HepG2 (cell line): Measurements from ENCODE around the gene BPIFB2. TPM values are rescaled to one million over a fixed set of nuclear protein-coding genes. Genes with fewer than 3 reads are reported as not detected.

Experiments
- FOXC1 ChIP-seq: sonication (generic); formaldehyde crosslinking; IDR thresholded peaks from 2 replicates; pipeline ENCODE4 v1.8.0; 2022; ENCODE audit warnings: mild to moderate bottlenecking, missing genetic modification reagents, borderline replicate concordance
- HOXA7 ChIP-seq: sonication (generic); formaldehyde crosslinking; IDR thresholded peaks from 2 replicates; pipeline ENCODE4 v1.8.1; 2022; ENCODE audit warnings: mild to moderate bottlenecking, missing genetic modification reagents, moderate library complexity
- NFKBIZ ChIP-seq: IDR thresholded peaks from 2 replicates; pipeline ENCODE4 v1.6.1; 2018; ENCODE audit warnings: missing genetic modification reagents, missing compliant biosample characterization
- NR2F1 ChIP-seq, 2 experiments: fragments of 450-650 bp in 1 of 2; formaldehyde crosslinking in 1 of 2; IDR thresholded peaks; 2 replicates each; pipeline versions ENCODE4 v1.5.0 to v1.6.1; 2016 to 2020; ENCODE audit warnings: mild to moderate bottlenecking in 1 of 2, missing compliant biosample characterization in 1 of 2, missing genetic modification reagents in 1 of 2, moderate library complexity in 1 of 2
- TBX2 ChIP-seq: sonication (generic); formaldehyde crosslinking; IDR thresholded peaks from 2 replicates; pipeline ENCODE4 v1.5.0; 2020; ENCODE audit warnings: missing genetic modification reagents, mild to moderate bottlenecking, borderline replicate concordance
- ZNF251 ChIP-seq: sonication (generic); formaldehyde crosslinking; IDR thresholded peaks from 2 replicates; pipeline ENCODE4 v1.9.0; 2021; ENCODE audit warnings: mild to moderate bottlenecking, missing genetic modification reagents
- ZNF383 ChIP-seq: sonication (generic); formaldehyde crosslinking; IDR thresholded peaks from 2 replicates; pipeline ENCODE4 v1.4.0; 2020; ENCODE audit warnings: missing genetic modification reagents, mild to moderate bottlenecking, borderline replicate concordance
- ZNF577 ChIP-seq: sonication (generic); formaldehyde crosslinking; IDR thresholded peaks from 2 replicates; pipeline ENCODE4 v1.4.0; 2020; ENCODE audit warnings: mild to moderate bottlenecking, low read depth, missing genetic modification reagents, borderline replicate concordance
- ZNF615 ChIP-seq: sonication (generic); formaldehyde crosslinking; IDR thresholded peaks from 2 replicates; pipeline ENCODE4 v1.5.0; 2020; ENCODE audit warnings: mild to moderate bottlenecking, missing genetic modification reagents, borderline replicate concordance
- ZNF790 ChIP-seq: sonication (generic); formaldehyde crosslinking; IDR thresholded peaks from 2 replicates; pipeline ENCODE4 v1.8.0; 2022; ENCODE audit warnings: missing genetic modification reagents, mild to moderate bottlenecking, borderline replicate concordance
- ZNF839 ChIP-seq: sonication (generic); formaldehyde crosslinking; IDR thresholded peaks from 2 replicates; pipeline ENCODE4 v1.4.0; 2020; ENCODE audit warnings: missing genetic modification reagents, mild to moderate bottlenecking, borderline replicate concordance
- polyA plus RNA-seq, 8 experiments: library from polyadenylated mRNA; depleted of rRNA in 3 of 8; stranded (reverse) in 7 of 8; unstranded in 1 of 8; fragments of >200 nt; fragmentation: Illumina TruSeq in 4 of 8; extraction: Trizol in 4 of 8; gene quantifications; 2 replicates each; pipeline versions ENCODE4 v1.2.1 to v1.2.3, GENCODE V29; 2011 to 2016; ENCODE audit warnings: low read depth in 4 of 8, missing spikeins in 1 of 8, mixed read lengths in 1 of 8; ENCODE audit not compliant: insufficient read depth in 1 of 8
- total RNA-seq, 5 experiments: library from RNA; depleted of rRNA; stranded (reverse); fragments of >200 nt; fragmentation: Illumina TruSeq; extraction: Trizol; gene quantifications; 2 replicates each; pipeline ENCODE4 v1.2.3, GENCODE V29; 2016; ENCODE audit warnings: low read depth in 1 of 5
- TF ChIP-seq, protein P1 (sequence below): sonication (generic); formaldehyde crosslinking; IDR thresholded peaks from 2 replicates; pipeline ENCODE4 v1.5.1; 2020; ENCODE audit warnings: mild to moderate bottlenecking, missing genetic modification reagents, borderline replicate concordance
- TF ChIP-seq, protein P2 (sequence below): sonication (generic); formaldehyde crosslinking; IDR thresholded peaks from 2 replicates; pipeline ENCODE4 v1.5.0; 2020; ENCODE audit warnings: mild to moderate bottlenecking, missing genetic modification reagents
- TF ChIP-seq, protein P3 (sequence below): sonication (generic); formaldehyde crosslinking; IDR thresholded peaks from 2 replicates; pipeline ENCODE4 v1.8.0; 2022; ENCODE audit warnings: mild to moderate bottlenecking, missing genetic modification reagents
- TF ChIP-seq, protein P4 (sequence below): sonication (generic); formaldehyde crosslinking; IDR thresholded peaks from 2 replicates; pipeline ENCODE4 v1.4.0; 2020; ENCODE audit warnings: mild to moderate bottlenecking, missing genetic modification reagents
- TF ChIP-seq, protein P5 (sequence below): sonication (generic); formaldehyde crosslinking; IDR thresholded peaks from 2 replicates; pipeline ENCODE4 v1.5.0; 2020; ENCODE audit warnings: missing genetic modification reagents

BPIFB2 gene
- total and polyA plus RNA-seq, 2 of the 13 experiments (the other 11 are each of a cell fraction or from before 2014, with no cell fraction given) = 54.5 to 902 TPM

DNA sequence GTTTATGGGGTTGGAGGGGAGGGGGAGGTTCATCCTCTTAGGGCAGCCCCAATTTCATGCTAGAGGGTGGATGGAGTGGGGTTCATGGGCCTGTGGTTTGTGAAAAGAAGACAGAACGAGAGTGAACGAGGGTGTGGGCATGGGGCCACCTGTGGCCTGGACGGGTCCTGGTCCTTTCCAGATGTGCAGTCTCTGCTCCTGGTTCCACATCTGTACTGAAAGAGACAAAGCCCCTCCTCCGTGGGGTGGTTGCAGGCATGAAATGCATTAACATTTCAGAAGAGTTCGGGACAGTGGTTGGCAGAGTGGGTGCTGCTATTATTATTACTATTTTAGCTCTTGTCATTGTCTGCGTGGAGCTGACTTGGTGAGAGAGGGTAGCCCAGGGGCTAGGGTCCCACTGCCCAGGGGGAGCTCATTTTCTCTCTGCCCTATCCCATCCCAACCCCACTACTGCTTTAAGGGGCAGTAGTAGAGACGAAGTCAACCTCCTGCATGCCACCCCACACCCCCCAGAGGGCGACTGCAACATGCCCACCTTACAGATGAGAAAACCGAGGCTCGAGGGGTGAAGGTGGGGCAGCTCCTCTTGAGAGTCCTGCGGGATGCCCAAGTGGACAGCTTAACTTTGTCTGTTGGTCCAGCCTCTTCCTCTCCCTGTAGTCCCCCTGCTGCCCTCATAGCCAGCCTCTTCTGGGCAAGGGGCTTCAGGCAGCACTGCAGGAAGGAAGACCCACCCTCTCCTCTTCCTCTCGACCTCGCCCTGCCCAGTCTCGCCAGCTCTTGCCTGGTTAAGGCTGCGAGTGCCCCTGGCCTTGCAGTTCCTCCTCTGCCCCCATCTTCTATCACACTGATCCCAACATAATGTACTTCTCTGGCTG is 8.4 kb downstream of the BPIFB2 start (continued):
- TF ChIP-seq, protein P1, sequence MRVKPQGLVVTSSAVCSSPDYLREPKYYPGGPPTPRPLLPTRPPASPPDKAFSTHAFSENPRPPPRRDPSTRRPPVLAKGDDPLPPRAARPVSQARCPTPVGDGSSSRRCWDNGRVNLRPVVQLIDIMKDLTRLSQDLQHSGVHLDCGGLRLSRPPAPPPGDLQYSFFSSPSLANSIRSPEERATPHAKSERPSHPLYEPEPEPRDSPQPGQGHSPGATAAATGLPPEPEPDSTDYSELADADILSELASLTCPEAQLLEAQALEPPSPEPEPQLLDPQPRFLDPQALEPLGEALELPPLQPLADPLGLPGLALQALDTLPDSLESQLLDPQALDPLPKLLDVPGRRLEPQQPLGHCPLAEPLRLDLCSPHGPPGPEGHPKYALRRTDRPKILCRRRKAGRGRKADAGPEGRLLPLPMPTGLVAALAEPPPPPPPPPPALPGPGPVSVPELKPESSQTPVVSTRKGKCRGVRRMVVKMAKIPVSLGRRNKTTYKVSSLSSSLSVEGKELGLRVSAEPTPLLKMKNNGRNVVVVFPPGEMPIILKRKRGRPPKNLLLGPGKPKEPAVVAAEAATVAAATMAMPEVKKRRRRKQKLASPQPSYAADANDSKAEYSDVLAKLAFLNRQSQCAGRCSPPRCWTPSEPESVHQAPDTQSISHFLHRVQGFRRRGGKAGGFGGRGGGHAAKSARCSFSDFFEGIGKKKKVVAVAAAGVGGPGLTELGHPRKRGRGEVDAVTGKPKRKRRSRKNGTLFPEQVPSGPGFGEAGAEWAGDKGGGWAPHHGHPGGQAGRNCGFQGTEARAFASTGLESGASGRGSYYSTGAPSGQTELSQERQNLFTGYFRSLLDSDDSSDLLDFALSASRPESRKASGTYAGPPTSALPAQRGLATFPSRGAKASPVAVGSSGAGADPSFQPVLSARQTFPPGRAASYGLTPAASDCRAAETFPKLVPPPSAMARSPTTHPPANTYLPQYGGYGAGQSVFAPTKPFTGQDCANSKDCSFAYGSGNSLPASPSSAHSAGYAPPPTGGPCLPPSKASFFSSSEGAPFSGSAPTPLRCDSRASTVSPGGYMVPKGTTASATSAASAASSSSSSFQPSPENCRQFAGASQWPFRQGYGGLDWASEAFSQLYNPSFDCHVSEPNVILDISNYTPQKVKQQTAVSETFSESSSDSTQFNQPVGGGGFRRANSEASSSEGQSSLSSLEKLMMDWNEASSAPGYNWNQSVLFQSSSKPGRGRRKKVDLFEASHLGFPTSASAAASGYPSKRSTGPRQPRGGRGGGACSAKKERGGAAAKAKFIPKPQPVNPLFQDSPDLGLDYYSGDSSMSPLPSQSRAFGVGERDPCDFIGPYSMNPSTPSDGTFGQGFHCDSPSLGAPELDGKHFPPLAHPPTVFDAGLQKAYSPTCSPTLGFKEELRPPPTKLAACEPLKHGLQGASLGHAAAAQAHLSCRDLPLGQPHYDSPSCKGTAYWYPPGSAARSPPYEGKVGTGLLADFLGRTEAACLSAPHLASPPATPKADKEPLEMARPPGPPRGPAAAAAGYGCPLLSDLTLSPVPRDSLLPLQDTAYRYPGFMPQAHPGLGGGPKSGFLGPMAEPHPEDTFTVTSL = no peak
- TF ChIP-seq ZNF615 (CRISPR knock-in tag) (no peak), ZNF839 (CRISPR knock-in tag) (no peak), NR2F1 (CRISPR knock-in tag; IDR thresholded peaks at IDR 0.05) (no peak), NFKBIZ (CRISPR knock-in tag) (no peak), ZNF577 (no peak), ZNF790 (CRISPR knock-in tag) (no peak), HOXA7 (CRISPR knock-in tag) (no peak), TBX2 (peak; percentile 47; the same call in 1 of the 2 replicates), ZNF251 (CRISPR knock-in tag) (no peak), ZNF383 (CRISPR knock-in tag) (0 out of 2 replicates have a peak, but pooled peaks have one; percentile 65), FOXC1 (CRISPR knock-in tag) (0 out of 2 replicates have a peak, but pooled peaks have one; percentile 17)
- TF ChIP-seq, protein P2, sequence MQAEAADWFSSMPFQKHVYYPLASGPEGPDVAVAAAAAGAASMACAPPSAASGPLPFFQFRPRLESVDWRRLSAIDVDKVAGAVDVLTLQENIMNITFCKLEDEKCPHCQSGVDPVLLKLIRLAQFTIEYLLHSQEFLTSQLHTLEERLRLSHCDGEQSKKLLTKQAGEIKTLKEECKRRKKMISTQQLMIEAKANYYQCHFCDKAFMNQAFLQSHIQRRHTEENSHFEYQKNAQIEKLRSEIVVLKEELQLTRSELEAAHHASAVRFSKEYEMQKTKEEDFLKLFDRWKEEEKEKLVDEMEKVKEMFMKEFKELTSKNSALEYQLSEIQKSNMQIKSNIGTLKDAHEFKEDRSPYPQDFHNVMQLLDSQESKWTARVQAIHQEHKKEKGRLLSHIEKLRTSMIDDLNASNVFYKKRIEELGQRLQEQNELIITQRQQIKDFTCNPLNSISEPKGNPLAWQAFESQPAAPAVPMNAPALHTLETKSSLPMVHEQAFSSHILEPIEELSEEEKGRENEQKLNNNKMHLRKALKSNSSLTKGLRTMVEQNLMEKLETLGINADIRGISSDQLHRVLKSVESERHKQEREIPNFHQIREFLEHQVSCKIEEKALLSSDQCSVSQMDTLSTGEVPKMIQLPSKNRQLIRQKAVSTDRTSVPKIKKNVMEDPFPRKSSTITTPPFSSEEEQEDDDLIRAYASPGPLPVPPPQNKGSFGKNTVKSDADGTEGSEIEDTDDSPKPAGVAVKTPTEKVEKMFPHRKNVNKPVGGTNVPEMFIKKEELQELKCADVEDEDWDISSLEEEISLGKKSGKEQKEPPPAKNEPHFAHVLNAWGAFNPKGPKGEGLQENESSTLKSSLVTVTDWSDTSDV (CRISPR knock-in tag) = no peak
- TF ChIP-seq, protein P3, sequence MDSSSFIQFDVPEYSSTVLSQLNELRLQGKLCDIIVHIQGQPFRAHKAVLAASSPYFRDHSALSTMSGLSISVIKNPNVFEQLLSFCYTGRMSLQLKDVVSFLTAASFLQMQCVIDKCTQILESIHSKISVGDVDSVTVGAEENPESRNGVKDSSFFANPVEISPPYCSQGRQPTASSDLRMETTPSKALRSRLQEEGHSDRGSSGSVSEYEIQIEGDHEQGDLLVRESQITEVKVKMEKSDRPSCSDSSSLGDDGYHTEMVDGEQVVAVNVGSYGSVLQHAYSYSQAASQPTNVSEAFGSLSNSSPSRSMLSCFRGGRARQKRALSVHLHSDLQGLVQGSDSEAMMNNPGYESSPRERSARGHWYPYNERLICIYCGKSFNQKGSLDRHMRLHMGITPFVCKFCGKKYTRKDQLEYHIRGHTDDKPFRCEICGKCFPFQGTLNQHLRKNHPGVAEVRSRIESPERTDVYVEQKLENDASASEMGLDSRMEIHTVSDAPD = no peak
- TF ChIP-seq, protein P4, sequence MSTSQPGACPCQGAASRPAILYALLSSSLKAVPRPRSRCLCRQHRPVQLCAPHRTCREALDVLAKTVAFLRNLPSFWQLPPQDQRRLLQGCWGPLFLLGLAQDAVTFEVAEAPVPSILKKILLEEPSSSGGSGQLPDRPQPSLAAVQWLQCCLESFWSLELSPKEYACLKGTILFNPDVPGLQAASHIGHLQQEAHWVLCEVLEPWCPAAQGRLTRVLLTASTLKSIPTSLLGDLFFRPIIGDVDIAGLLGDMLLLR (CRISPR knock-in tag) = no peak
- TF ChIP-seq, protein P5, sequence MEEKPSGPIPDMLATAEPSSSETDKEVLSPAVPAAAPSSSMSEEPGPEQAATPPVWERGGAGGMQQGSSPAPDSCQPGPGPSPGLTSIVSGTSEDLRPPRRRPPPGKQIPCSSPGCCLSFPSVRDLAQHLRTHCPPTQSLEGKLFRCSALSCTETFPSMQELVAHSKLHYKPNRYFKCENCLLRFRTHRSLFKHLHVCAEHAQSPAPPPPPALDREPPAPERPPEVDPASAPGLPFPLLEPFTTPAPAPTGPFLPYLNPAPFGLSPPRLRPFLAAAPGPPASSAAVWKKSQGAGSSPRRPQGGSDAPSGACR (CRISPR knock-in tag) = no peak
